GM13976 (cell line): ENCODE measurements around the gene PMPCA.

ENCODE experiments used
- DNase-seq: peaks from one replicate; pipeline ENCODE4 v3.0.0; 2012; ENCODE audit warnings: low spot score
- CTCF ChIP-seq: IDR thresholded peaks from 2 replicates; pipeline ENCODE4 v1.5.1; 2012; ENCODE audit warnings: borderline replicate concordance, mild to moderate bottlenecking; ENCODE audit not compliant: insufficient read depth; ENCODE audit errors: extremely low read depth, missing control alignments, control extremely low read depth
- in situ Hi-C: fragments of 300-500 bp; cut with MboI; formaldehyde crosslinking; loops from one replicate; pipeline ENCODE4 v1.12.0; 2022; ENCODE audit warnings: low sequenced_read_pairs, mixed read lengths, inconsistent platforms; ENCODE audit not compliant: unreplicated experiment

Gene PMPCA

DNA sequence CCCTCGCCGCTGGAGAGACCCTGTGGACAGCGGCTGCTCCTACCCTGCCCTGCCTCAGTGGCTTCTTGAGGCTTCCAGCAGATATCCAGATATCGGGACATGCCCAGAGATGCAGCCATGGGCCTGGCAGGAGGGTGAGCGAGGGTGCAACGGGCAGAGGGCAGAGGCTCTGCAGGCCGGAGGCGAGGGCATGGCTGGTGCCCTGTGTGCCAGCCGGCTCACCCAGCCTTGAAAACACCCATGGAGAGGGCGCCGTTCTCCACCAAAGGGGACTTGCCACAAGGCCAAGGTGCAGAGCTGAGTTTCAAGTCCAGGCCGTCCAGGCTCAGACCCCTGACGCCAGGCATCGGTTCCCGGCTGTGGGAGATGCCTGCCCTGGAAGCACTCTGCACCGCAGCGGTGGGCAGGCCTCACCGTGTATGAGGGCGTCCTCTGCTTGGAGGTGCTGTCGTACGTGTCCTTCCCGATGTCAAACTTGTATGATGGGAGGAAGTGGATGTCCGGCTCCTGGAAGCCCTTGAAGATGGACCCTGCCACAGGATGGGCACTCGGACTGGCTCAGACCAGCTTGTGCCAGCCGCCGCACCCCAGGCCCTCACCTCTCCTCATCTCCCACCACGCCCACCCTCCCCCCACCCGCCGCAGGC is 20.3 kb downstream of the PMPCA start:
- in situ Hi-C loops = no loop called here
- DNase-seq = no peak
- no peak for TF ChIP-seq CTCF

DNA sequence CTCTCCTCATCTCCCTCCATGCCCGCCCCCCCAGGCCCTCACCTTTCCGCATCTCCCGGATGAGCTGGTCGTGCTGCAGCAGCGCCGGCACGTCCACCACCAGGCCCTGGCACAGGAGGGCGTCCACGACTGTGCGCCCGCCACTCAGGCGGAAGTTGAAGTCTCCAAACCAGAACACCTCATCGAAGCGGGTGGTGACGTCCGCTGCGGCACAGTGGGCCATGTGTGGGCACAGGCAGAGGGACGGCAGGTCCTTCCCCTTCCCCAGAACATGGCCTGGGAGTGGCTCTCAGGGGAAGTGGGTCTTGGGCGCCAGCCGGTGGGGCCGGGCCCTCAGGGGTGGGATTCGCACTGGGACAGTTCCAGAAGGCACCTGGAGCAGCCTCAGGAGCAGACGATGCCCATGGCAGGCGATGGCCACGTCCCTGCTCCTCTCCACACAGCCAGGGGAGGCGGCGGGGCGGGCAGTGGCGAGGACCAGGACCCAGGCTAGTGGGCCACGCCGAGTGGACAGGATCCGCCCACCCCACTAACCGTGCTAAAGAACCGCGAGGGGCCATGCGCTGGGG is 21.4 kb downstream of the PMPCA start:
- DNase-seq = no peak
- TF ChIP-seq CTCF = no peak
- in situ Hi-C loops = no loop called here

DNA sequence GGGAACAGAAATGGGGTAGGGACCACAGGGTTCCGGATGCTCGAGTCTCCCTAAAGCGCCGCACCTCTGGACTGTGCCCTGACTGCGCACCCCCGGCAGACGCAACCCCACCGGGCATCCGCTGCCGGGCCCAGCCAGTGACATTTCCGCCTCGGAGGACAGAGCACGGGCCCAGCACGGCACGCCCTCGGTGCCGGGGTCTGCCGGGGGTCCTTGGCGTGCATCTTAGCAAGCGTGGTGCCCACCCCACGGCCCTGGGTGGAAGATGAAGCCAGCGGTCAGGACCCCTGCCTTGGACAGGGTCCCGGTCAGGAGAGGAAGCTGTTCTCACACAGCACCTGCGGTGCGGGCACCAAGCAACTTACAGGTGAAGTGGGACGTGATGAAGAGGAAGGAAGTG is 22.1 kb downstream of the PMPCA start:
- DNase-seq = no peak
- no peak for TF ChIP-seq CTCF
- in situ Hi-C loops = no loop called here

- in situ Hi-C loops = no loop called here
- TF ChIP-seq CTCF = no peak
- no peak for DNase-seq
Measured at GRCh38 chr9:136433043-136433715, 22.7 kb downstream of the PMPCA start.

DNA sequence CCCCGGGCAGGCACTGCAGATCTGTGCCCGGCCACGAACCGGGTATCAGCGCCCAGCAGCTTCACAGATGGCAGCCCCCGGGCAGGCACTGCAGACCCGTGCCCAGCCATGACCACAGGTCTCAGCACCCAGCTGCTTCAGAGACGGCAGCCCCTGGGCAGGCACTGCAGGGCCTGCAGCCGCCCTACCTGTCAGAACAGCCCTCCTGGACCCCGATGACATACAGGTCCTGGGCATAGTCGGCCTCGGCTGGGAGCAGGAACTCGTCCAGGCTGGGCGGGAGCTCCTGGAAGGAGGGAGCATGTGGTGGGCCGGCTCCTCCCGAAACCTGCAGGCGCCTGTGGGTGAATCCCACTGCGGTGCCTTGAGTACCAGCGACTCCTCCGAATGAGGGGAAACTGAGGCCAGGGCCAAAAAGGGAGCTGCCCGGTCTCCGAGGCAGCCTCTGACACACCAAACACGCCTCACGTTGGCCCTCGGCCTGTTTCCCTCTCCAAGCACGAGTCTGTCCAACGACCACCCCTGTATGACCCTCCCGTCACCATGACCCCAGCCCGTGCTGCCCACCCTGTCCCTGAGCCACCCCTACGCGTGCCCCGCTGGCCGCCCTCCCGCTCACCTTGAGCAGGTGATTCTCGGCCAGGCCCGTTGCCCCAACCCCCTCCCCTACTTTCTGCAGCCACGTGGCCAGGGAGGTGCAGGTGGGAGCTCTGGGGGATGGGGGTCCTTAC is 23.6 kb downstream of the PMPCA start:
- no peak for TF ChIP-seq CTCF
- no peak for DNase-seq
- in situ Hi-C loops = no loop called here

DNA sequence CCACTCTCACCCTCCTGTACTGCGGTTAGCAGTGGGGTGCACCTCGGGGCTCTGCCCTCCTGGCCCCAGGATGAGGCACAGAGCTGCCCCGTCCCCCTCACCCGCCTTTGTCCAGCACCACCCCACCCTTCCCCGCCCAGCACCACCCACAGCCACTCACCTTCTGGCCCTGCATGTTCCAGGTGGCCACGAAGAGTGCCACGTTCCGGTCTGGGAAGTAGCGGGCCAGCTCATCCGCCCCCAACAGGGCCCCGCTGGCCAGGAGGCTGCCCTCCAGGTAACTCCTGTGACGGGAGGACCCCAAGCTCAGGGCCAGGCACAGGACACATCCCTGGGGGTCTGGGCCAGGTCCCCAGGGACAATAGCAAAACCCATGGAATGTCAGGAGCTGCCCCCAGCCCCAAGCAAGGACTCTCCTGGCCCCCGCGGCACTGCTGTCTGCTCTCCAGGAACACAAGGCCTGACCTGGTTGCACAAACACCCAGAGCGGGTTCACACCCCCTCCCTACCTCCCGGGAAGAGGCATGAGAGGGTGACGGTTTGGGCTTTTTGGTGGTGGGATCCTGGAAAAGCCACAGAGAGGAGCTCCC is 24.2 kb downstream of the PMPCA start:
- in situ Hi-C loops = no loop called here
- DNase-seq = no peak
- TF ChIP-seq CTCF = no peak
